HUES6 (cell line): ENCODE measurements around the gene KCNIP3.

Experiments used
- H3K27ac ChIP-seq: 2 replicates; pipeline ENCODE4 v1.7.0; 2013; ENCODE audit warnings: low read depth, mild to moderate bottlenecking, low read length, inconsistent platforms
- H3K27me3 ChIP-seq: 2 replicates; pipeline ENCODE4 v1.6.1; 2013; ENCODE audit warnings: low read length; ENCODE audit not compliant: control insufficient read depth, insufficient read depth
- H3K36me3 ChIP-seq: 2 replicates; pipeline ENCODE4 v1.6.1; 2013; ENCODE audit warnings: low read length; ENCODE audit not compliant: control insufficient read depth, insufficient read depth
- H3K4me1 ChIP-seq: 2 replicates; pipeline ENCODE4 v1.6.1; 2013; ENCODE audit warnings: low read length; ENCODE audit not compliant: control insufficient read depth, insufficient read depth
- H3K4me3 ChIP-seq: 2 replicates; pipeline ENCODE4 v1.5.1; 2013; ENCODE audit warnings: low read depth, low read length
- H3K9ac ChIP-seq: one replicate; pipeline ENCODE4 v1.6.1; 2013; ENCODE audit warnings: mild to moderate bottlenecking, low read length
- H3K9me3 ChIP-seq: 2 replicates; pipeline ENCODE4 v1.6.1; 2013; ENCODE audit warnings: low read depth, low read length; ENCODE audit not compliant: control insufficient read depth, insufficient read depth

The KCNIP3 gene

DNA sequence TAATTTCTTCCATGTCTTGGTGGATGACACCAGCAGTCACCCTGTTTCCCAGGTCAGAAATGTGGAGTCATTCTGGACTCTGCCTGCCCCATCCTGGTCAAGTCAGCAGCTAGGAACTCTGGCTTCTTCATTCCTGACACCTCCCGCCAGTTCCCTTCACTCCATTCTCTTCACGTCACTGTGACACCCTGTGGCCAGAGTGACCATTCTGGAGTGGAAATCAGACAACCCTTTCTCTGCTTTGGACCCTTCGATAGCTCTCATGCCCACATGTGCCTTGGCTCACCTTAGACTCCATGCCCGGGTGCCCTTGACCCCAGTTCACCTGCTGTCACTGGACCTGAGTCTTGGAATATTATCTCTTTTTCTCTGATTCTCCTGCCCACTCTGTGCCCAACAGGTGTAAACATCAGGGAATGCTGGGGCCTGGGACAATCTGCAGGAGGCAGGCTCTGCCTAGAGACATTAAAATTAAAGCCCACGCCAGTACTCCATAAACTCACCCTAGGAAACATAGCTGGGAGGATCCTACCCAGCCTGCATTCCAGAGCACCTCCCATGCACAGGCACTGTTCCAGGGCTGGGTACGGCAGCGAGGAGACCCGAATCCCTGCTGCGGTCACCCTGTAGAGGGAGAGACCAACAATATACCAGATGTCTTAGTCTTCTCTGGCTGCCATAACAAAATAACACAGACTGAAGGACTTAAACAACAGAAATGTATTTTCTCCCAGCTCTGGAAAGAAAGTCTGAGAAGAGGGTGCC, 64.3 kb downstream of the KCNIP3 start:
- H3K9ac ChIP-seq, result no peak overlapping the region
- no peaks in the 10 kb centered on the region for H3K9me3 ChIP-seq
- H3K27ac ChIP-seq, result no peak overlapping the region
- H3K36me3 ChIP-seq, result no peaks in the 10 kb centered on the region
- H3K4me3 ChIP-seq, result no peak overlapping the region
- H3K27me3 ChIP-seq, result no peaks in the 10 kb centered on the region
- H3K4me1 ChIP-seq, result no peaks in the 10 kb centered on the region

DNA sequence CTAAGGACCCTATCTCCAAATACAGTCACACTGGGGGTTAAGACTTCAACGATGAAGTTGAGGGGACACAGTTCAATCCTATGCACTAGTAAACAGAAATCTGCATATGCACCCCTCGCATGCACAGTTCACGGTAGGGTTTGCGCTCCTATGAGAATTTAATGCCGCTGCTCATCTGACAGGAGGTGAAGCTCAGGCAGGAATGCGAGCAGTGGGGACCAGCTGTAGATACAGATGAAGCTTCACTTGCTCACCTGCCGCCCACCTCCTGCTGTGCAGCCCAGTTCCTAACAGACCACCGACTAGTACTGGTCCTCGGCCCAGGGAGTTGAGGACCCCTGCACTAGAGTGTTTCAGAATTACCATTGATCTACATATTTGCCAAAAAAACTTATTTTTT, 65.3 kb downstream of the KCNIP3 start:
- Histone ChIP-seq H3K9ac (no peak overlapping the region), H3K36me3 (no peaks in the 10 kb centered on the region), H3K4me3 (no peak overlapping the region), H3K4me1 (no peaks in the 10 kb centered on the region), H3K27ac (no peak overlapping the region), H3K27me3 (no peaks in the 10 kb centered on the region), H3K9me3 (no peaks in the 10 kb centered on the region)

DNA sequence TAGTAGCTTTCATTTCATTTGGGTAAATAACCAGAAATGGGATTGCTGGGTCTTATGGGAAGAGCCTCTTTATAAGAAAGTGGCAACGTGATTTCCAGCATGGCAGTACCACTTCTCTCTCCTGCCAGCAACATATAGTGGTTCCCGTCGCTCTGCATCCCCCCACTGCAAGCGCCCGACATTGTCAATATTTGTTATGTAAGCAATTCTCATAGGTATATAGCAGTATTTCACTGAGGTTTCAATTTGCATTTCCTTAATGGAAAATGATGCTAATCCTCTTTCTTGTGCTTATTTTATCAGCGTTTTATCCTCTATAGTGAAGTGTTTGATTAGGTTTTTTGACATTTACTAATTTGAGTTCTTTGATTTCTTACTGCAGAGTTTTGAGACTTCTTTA, 69.4 kb downstream of the KCNIP3 start:
- no peaks in the 10 kb centered on the region for H3K27me3 ChIP-seq
- no peak overlapping the region for H3K4me3 ChIP-seq
- H3K36me3 ChIP-seq, result no peaks in the 10 kb centered on the region
- H3K27ac ChIP-seq, result no peak overlapping the region
- no peaks in the 10 kb centered on the region for H3K4me1 ChIP-seq
- H3K9me3 ChIP-seq, result no peaks in the 10 kb centered on the region
- H3K9ac ChIP-seq, result no peak overlapping the region

DNA sequence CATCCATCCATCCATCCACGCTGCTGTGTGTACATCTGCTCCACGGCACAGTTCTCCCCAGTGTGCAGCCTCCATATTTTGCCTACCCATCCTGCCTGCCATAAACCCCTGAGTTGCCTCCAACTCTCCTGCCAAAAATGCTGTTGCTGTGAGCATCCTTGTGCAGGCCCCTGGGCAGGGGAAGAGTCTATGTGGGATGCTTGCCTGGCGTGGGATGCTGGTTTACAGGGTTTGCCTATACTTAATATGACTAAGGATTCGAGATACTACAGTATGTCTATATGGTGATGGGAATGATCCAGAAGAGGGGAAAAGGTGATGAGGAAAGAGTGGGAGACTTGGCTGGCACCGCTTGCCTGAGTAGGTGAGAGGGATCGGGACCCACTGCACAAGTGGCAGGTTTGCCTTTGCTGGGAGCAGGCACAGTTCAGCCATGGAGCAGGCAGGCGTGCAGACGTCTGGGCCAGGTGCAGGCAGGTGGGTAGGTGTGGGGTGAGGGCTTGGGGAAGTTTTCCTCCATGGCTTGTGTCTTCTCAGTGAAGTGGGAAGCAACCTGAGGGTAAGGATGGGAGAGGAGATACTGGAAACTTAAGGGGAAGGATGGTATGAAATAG, 75.2 kb downstream of the KCNIP3 start:
- no peaks in the 10 kb centered on the region for H3K27me3 ChIP-seq
- H3K4me1 ChIP-seq, result peaks cover 5% of the 10 kb centered on the region; the same call in 1 of the 2 replicates
- H3K9me3 ChIP-seq, result no peaks in the 10 kb centered on the region

DNA sequence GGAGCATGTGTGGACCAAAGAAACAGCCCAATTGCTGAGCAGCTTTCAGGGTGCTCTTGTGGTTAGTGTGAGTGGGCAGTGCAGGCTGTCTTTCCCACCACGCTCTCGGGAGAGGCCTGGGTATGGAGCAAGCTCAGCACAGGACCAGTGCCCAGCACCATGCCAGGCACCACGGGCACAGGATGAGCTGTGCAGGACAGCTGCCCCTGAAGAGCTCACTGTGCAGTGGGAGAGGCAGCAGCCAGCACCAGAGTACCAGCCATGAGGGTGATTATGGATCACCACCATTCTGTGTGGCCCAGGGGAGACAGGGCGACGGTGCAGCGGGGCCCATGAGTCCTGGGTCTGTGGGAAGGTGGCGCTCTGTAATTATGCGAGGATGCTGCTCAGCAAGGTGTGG, 75.7 kb downstream of the KCNIP3 start:
- Histone ChIP-seq H3K36me3 (no peaks in the 10 kb centered on the region), H3K4me1 (peaks cover 5% of the 10 kb centered on the region; the same call in 1 of the 2 replicates), H3K27me3 (no peaks in the 10 kb centered on the region), H3K9ac (no peak overlapping the region), H3K27ac (no peak overlapping the region), H3K4me3 (no peak overlapping the region), H3K9me3 (no peaks in the 10 kb centered on the region)

More for the DNA sequence above, 75.2 kb downstream of the KCNIP3 start:
- no peaks in the 10 kb centered on the region for H3K36me3 ChIP-seq
- no peak overlapping the region for H3K9ac ChIP-seq
- H3K4me3 ChIP-seq, result no peak overlapping the region
- no peak overlapping the region for H3K27ac ChIP-seq

DNA sequence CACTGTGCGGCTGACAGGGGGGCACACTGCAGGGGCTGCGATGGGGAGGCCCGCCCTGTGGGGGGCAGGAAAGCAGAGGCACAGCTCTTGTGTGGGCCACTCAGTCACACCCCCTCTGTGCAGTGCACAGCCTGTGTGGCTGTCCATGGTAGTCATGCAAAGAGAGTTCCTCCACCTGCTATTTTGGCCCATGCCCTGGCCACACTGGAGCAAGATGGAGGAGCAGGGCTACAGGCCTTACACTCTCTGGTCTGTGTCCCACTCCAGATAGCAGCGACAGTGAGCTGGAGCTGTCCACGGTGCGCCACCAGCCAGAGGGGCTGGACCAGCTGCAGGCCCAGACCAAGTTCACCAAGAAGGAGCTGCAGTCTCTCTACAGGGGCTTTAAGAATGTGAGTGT, 76.9 kb downstream of the KCNIP3 start:
- no peaks in the 10 kb centered on the region for H3K36me3 ChIP-seq

DNA sequence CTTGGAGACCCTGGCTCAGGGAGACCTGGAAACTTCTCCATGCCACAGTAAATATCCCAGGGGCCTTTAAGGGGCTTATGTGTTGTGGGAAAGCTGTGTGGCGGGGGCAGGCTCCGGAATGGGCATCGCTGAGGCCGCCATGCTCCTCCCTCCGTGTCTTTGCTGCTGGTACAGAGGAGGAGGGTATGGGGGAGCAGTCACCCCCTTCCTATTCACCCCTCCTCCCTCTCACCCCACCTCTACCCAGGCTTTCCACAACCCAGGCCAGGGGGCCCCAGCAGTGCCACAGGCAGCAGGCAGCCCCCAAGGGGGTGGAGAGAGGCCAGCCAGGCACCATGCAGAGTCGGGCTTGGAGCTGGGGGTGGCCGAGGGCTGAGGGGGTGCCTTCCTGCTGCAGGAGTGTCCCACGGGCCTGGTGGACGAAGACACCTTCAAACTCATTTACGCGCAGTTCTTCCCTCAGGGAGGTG, 77.3 kb downstream of the KCNIP3 start:
- Histone ChIP-seq H3K27ac (no peak overlapping the region), H3K9me3 (no peaks in the 10 kb centered on the region), H3K36me3 (no peaks in the 10 kb centered on the region), H3K9ac (no peak overlapping the region), H3K4me3 (no peak overlapping the region), H3K27me3 (no peaks in the 10 kb centered on the region), H3K4me1 (peaks cover 5% of the 10 kb centered on the region; the same call in 1 of the 2 replicates)

More for the DNA sequence above, 76.9 kb downstream of the KCNIP3 start:
- Histone ChIP-seq H3K9ac (no peak overlapping the region), H3K4me1 (peaks cover 5% of the 10 kb centered on the region; the same call in 1 of the 2 replicates), H3K4me3 (no peak overlapping the region), H3K27me3 (no peaks in the 10 kb centered on the region), H3K27ac (no peak overlapping the region), H3K9me3 (no peaks in the 10 kb centered on the region)

DNA sequence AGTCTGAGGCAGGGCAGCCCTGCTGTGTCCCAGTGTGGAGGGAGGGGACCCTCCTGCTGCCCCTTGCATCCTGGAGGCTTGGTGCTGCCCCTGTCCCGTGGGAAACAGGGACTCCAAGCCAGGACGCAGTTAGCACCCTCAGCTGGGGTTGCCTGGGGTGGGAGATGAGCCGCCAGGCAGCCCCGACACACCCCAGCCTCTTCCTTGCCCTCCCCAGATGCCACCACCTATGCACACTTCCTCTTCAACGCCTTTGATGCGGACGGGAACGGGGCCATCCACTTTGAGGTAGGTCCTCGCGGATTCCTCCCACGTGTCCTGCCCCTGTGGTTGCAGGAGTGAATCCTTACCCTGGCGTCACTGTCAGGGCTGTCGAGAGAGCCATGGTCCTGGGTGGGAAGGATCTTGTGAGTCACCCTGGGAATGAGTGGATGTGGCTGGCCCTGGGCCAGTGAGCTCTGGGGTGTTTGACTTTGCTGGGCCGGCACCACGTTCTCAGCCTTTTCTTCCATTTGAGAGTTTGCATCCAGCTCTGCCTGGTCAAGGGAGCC, 77.8 kb downstream of the KCNIP3 start:
- Histone ChIP-seq H3K36me3 (no peaks in the 10 kb centered on the region), H3K4me1 (peaks cover 5% of the 10 kb centered on the region; the same call in 1 of the 2 replicates), H3K4me3 (no peak overlapping the region), H3K9ac (no peak overlapping the region), H3K9me3 (no peaks in the 10 kb centered on the region), H3K27ac (no peak overlapping the region), H3K27me3 (no peaks in the 10 kb centered on the region)

DNA sequence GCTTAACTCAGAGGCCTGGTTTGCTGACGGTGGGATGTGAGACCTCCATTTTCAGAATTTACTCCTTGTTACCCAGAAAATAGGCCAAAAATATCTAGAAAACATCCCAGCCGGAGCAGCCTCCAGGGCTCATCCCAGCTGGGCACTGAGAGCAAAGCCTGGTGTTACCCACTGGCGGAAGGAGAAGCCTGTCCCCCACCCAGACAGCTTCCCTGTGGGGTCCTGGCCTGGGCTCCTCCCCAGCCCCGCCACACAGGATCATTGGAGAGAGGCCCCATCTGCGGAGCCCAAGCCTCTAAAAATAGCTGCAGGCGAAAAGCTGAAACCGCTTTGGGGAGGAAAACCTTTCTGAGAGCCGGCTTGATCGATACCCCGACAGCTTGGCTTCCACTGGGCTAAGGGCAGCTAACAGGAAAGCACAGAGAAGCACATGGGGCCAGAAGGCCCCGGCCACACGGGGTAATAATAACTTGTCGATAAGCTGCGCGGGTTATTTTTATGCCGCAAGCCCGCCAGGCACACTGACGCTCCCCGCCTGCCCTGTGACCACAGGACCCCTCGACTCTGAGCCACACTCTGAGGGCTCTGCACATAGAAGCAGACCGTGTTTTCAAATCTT, 78.5 kb downstream of the KCNIP3 start:
- H3K4me1 ChIP-seq, result peaks cover 5% of the 10 kb centered on the region; the same call in 1 of the 2 replicates
- no peaks in the 10 kb centered on the region for H3K9me3 ChIP-seq
- H3K27ac ChIP-seq, result no peak overlapping the region
- H3K36me3 ChIP-seq, result no peaks in the 10 kb centered on the region
- no peaks in the 10 kb centered on the region for H3K27me3 ChIP-seq
- no peak overlapping the region for H3K9ac ChIP-seq
- no peak overlapping the region for H3K4me3 ChIP-seq

DNA sequence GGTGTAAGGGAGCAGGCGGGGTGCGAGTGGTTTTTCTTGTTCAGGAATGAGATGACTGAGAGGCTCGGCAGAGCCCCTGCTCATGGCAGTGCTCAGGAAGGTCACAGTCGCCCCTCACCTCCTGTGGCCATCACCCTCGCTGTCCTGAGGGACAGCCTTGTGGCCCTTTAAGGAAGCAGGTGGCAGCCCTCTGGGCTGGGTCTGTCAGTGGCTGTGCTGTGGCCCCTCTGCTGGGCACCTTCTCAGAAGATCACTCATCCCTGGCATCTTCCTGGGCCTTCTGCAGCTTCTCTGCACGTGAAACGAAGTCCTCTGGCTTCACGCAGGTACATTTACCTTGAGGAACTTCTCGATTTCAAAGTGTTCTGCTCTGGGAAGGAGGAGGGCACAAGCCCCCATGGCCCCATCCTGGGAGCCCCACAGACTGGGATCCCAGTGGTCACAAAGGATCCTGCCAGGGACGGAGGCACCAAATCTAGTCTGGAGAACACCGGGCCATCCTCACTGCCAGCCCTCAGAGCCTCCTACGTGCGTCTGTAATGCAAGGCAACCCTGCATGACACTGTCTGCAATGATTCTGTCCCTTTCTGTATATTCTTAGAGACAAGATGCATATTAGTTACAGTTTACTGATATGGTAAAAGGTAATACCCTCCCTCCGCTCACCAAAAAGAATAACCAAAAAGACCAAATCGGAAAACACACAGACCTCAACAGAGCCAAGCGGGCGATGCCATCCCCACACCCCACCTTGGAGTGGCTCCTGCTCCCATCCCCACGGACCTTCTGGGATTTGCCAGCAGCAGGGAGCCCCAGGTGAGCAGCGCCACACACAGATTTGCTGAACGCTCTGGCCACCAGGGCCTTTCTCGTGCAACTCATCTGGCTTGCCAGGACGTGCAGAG, 79.4 kb downstream of the KCNIP3 start:
- Histone ChIP-seq H3K4me1 (peaks cover 5% of the 10 kb centered on the region; the same call in 1 of the 2 replicates), H3K9me3 (no peaks in the 10 kb centered on the region), H3K4me3 (no peak overlapping the region), H3K27me3 (no peaks in the 10 kb centered on the region), H3K27ac (no peak overlapping the region), H3K36me3 (no peaks in the 10 kb centered on the region), H3K9ac (no peak overlapping the region)
